ENCODE data around the gene SMC4.

SMC4 gene

GRCh38 chr3:160376681-160377080 lies 22.8 kb upstream of the SMC4 start:
- Histone ChIP-seq H3K27me3 (replicated peaks) (no peaks in the 10 kb centered on the region), H3K4me3 (ENCODE audit: low read depth, low read length) (no peak overlapping the region), H3K36me3 (replicated peaks) (no peaks in the 10 kb centered on the region), H3K27ac (no peak overlapping the region)
- TF ChIP-seq, protein P1, sequence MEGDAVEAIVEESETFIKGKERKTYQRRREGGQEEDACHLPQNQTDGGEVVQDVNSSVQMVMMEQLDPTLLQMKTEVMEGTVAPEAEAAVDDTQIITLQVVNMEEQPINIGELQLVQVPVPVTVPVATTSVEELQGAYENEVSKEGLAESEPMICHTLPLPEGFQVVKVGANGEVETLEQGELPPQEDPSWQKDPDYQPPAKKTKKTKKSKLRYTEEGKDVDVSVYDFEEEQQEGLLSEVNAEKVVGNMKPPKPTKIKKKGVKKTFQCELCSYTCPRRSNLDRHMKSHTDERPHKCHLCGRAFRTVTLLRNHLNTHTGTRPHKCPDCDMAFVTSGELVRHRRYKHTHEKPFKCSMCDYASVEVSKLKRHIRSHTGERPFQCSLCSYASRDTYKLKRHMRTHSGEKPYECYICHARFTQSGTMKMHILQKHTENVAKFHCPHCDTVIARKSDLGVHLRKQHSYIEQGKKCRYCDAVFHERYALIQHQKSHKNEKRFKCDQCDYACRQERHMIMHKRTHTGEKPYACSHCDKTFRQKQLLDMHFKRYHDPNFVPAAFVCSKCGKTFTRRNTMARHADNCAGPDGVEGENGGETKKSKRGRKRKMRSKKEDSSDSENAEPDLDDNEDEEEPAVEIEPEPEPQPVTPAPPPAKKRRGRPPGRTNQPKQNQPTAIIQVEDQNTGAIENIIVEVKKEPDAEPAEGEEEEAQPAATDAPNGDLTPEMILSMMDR (IDR thresholded peaks at IDR 0.05; ENCODE audit: low read depth, low read length, missing control alignments): no peak
- in situ Hi-C loops (cut with HindIII; ENCODE audit: low pct_ligation_motif_present, low sequenced_read_pairs): no loop called here
- DNase-seq: no peak

GRCh38 chr3:160378331-160379109 lies 20.9 kb upstream of the SMC4 start:
- in situ Hi-C loops (cut with HindIII; ENCODE audit: low pct_ligation_motif_present, low sequenced_read_pairs): no loop called here
- peak; percentile 16 for DNase-seq

GRCh38 chr3:160379628-160380214 lies 19.7 kb upstream of the SMC4 start:
- in situ Hi-C loops (cut with HindIII; ENCODE audit: low pct_ligation_motif_present, low sequenced_read_pairs): no loop called here
- no peak for DNase-seq
- no peak overlapping the region for H3K27ac ChIP-seq
- no peak overlapping the region for H3K4me3 ChIP-seq (ENCODE audit: low read depth, low read length)
- TF ChIP-seq, protein P1 (IDR thresholded peaks at IDR 0.05; ENCODE audit: low read depth, low read length, missing control alignments): no peak
- no peaks in the 10 kb centered on the region for H3K27me3 ChIP-seq (replicated peaks)
- H3K36me3 ChIP-seq (replicated peaks): no peaks in the 10 kb centered on the region

More at GRCh38 chr3:160378331-160379109, 20.9 kb upstream of the SMC4 start:
- no peaks in the 10 kb centered on the region for H3K36me3 ChIP-seq (replicated peaks)
- H3K27ac ChIP-seq: no peak overlapping the region
- H3K4me3 ChIP-seq (ENCODE audit: low read depth, low read length): no peak overlapping the region
- H3K27me3 ChIP-seq (replicated peaks): no peaks in the 10 kb centered on the region
- TF ChIP-seq, protein P1 (IDR thresholded peaks at IDR 0.05; ENCODE audit: low read depth, low read length, missing control alignments): no peak

- no peaks in the 10 kb centered on the region for H3K27me3 ChIP-seq (replicated peaks)
- peak; percentile 42 for DNase-seq
- H3K36me3 ChIP-seq (replicated peaks): no peaks in the 10 kb centered on the region
- in situ Hi-C loops (cut with HindIII; ENCODE audit: low pct_ligation_motif_present, low sequenced_read_pairs): no loop called here
- no peak overlapping the region for H3K4me3 ChIP-seq (ENCODE audit: low read depth, low read length)
- TF ChIP-seq, protein P1 (IDR thresholded peaks at IDR 0.05; ENCODE audit: low read depth, low read length, missing control alignments): no peak
- no peak overlapping the region for H3K27ac ChIP-seq
Observed at GRCh38 chr3:160381470-160381869, 18.0 kb upstream of the SMC4 start.

GRCh38 chr3:160384639-160385318 lies 14.7 kb upstream of the SMC4 start:
- TF ChIP-seq, protein P1 (IDR thresholded peaks at IDR 0.05; ENCODE audit: low read depth, low read length, missing control alignments): no peak
- DNase-seq: no peak
- H3K4me3 ChIP-seq (ENCODE audit: low read depth, low read length): no peak overlapping the region
- H3K27me3 ChIP-seq (replicated peaks): no peaks in the 10 kb centered on the region
- in situ Hi-C loops (cut with HindIII; ENCODE audit: low pct_ligation_motif_present, low sequenced_read_pairs): no loop called here
- H3K36me3 ChIP-seq (replicated peaks): no peaks in the 10 kb centered on the region
- no peak overlapping the region for H3K27ac ChIP-seq
